Cardiac fibroblast (primary cell): ENCODE measurements around the gene PROP1.

ENCODE experiments used
- DNase-seq, 2 donors: peaks; one replicate each; pipeline versions ENCODE4 v3.0.0 to v3.0.0-alpha.2; 2010; ENCODE audit warnings: low read depth in 2 of 2
- H3K4me3 ChIP-seq, 2 donors: replicated peaks in 1 of 2; 1 replicate in 1 of 2; 2 replicates in 1 of 2; pipeline ENCODE4 v1.5.1; 2011; ENCODE audit warnings: low read depth in 2 of 2, low read length in 2 of 2, mild to moderate bottlenecking in 2 of 2, moderate library complexity in 1 of 2
- CTCF ChIP-seq: IDR thresholded peaks from one replicate; pipeline ENCODE4 v1.5.1; 2011; ENCODE audit warnings: low read depth, mild to moderate bottlenecking, low read length, inconsistent platforms

The PROP1 gene

GRCh38 chr5:177985430-177986040 is 10.5 kb downstream of the PROP1 start:
- TF ChIP-seq CTCF, result no peak
- H3K4me3 ChIP-seq, result no peak overlapping the region

GRCh38 chr5:177984584-177985206 is 11.3 kb downstream of the PROP1 start:
- H3K4me3 ChIP-seq, result no peak overlapping the region
- DNase-seq, result no peak
- TF ChIP-seq CTCF, result no peak

More at GRCh38 chr5:177985430-177986040, 10.5 kb downstream of the PROP1 start:
- no peak for DNase-seq

- DNase-seq, result no peak
- H3K4me3 ChIP-seq, result no peak overlapping the region
- TF ChIP-seq CTCF, result no peak
Measured at GRCh38 chr5:177983763-177984583, 12.1 kb downstream of the PROP1 start.

GRCh38 chr5:177982956-177983355 is 13.1 kb downstream of the PROP1 start:
- no peak overlapping the region for H3K4me3 ChIP-seq
- no peak for TF ChIP-seq CTCF
- no peak for DNase-seq

- DNase-seq, result no peak
- no peak overlapping the region for H3K4me3 ChIP-seq
- TF ChIP-seq CTCF, result peak; percentile 12
Measured at GRCh38 chr5:177982072-177982727, 13.8 kb downstream of the PROP1 start.

GRCh38 chr5:177981296-177982071 is 14.6 kb downstream of the PROP1 start:
- DNase-seq, result no peak
- TF ChIP-seq CTCF, result no peak
- H3K4me3 ChIP-seq, result no peak overlapping the region
